PC-9 (cell line): ENCODE data around the gene GRM1. TPM values are rescaled to one million over a fixed set of nuclear protein-coding genes. Genes with fewer than 3 reads are reported as not detected.

Experiments used
- BruUV-seq: library from RNA; stranded (reverse); fragments of 400-500 nt; replicated peaks from 2 replicates; lab custom pipeline; 2021; lab: Mats Ljungman, UMichigan
- CTCF ChIA-PET: fragments of 300-600 bp; sonication (Branson Sonifier 250); formaldehyde crosslinking; loops from one replicate; lab custom pipeline; 2022; ENCODE audit warnings: antibody characterized with exemption; lab: Charles Lee
- POLR2A ChIA-PET: fragments of 300-600 bp; sonication (Branson Sonifier 250); formaldehyde crosslinking; loops from one replicate; lab custom pipeline; 2022; ENCODE audit warnings: antibody characterized with exemption; ENCODE audit not compliant: unreplicated experiment; lab: Charles Lee
- DNase-seq, 2 experiments: peaks; one replicate each; pipeline versions ENCODE4 v3.0.0 to v3.0.0-alpha.2; 2015 to 2022; ENCODE audit warnings: mixed read lengths in 1 of 2
- H2AFZ ChIP-seq: fragments of 200-600 bp; sonication (generic); 2 replicates; pipeline ENCODE4 v1.8.1; 2017; ENCODE audit warnings: antibody characterized with exemption
- H3F3A ChIP-seq: fragments of 200-600 bp; sonication (generic); 2 replicates; pipeline ENCODE4 v1.8.1; 2017; ENCODE audit warnings: antibody characterized with exemption, mild to moderate bottlenecking, low read depth; ENCODE audit not compliant: insufficient read depth
- H3K27ac ChIP-seq: fragments of 200-600 bp; sonication (generic); 2 replicates; pipeline ENCODE4 v1.6.1; 2016; ENCODE audit warnings: mixed run types
- H3K27me3 ChIP-seq: fragments of 200-600 bp; sonication (generic); 2 replicates; pipeline ENCODE4 v1.6.1; 2016; ENCODE audit warnings: low read depth, mixed run types; ENCODE audit not compliant: insufficient read depth
- H3K36me3 ChIP-seq: fragments of 200-600 bp; sonication (generic); 2 replicates; pipeline ENCODE4 v1.6.1; 2016; ENCODE audit warnings: low read depth, mixed run types
- H3K4me1 ChIP-seq: fragments of 200-600 bp; sonication (generic); replicated peaks from 2 replicates; pipeline ENCODE4 v1.6.1; 2016; ENCODE audit warnings: mixed run types; ENCODE audit not compliant: insufficient read depth
- H3K4me2 ChIP-seq: fragments of 200-600 bp; sonication (generic); 2 replicates; pipeline ENCODE4 v1.6.1; 2017; ENCODE audit warnings: mixed run types
- H3K4me3 ChIP-seq: fragments of 200-600 bp; sonication (generic); 2 replicates; pipeline ENCODE4 v1.6.1; 2016; ENCODE audit warnings: mixed run types
- H3K79me2 ChIP-seq: fragments of 200-600 bp; sonication (generic); 2 replicates; pipeline ENCODE4 v1.6.1; 2017; ENCODE audit warnings: low read depth, mixed run types
- H3K9me2 ChIP-seq: fragments of 200-600 bp; sonication (generic); 2 replicates; pipeline ENCODE4 v1.8.1; 2017; ENCODE audit warnings: mild to moderate bottlenecking; ENCODE audit not compliant: insufficient read depth
- H3K9me3 ChIP-seq: fragments of 200-600 bp; sonication (generic); 2 replicates; pipeline ENCODE4 v1.8.1; 2016; ENCODE audit warnings: low read depth; ENCODE audit not compliant: insufficient read depth
- H4K20me1 ChIP-seq: fragments of 200-600 bp; sonication (generic); 2 replicates; pipeline ENCODE4 v1.8.1; 2017; ENCODE audit not compliant: insufficient read depth
- EZH2 ChIP-seq: fragments of 200-600 bp; sonication (generic); IDR thresholded peaks from 2 replicates; pipeline ENCODE4 v1.8.0; 2017; ENCODE audit warnings: antibody characterized with exemption, low read depth
- intact Hi-C: fragments of 100-400 bp; cut with micrococcal nuclease; formaldehyde crosslinking; loops from one replicate; pipeline ENCODE4 v1.10.0; 2022; ENCODE audit not compliant: unreplicated experiment
- total RNA-seq: library from RNA; stranded (reverse); gene quantifications from 2 replicates; pipeline ENCODE4 v1.2.3, GENCODE V29; 2021
- TF ChIP-seq, protein P1 (sequence below): fragments of 200-600 bp; sonication (generic); conservative IDR thresholded peaks from 2 replicates; pipeline ENCODE4 v1.6.1; 2017; ENCODE audit warnings: mixed run types, antibody characterized with exemption, mild to moderate bottlenecking, moderate library complexity

The GRM1 gene
- total RNA-seq, 1 experiment from 2014 or later, result 0.26 TPM

DNA sequence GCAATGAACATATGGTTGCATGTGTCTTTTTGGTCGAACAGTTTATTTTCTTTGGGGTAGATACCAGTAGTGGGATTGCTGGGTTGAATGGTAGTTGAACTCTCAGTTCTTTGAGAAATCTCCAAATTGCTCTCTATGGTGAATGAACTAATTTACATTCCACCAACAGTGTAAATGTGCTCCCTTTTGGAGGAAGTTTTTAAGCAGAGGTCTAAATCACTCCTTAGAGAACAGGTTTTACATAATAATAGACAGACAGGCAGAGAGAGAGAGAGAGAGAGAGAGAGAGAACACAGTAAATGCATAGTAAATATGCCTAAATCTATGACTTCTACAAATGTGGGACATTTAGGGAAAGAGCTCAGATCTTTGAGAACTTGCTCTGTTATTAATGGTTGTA, 37.6 kb downstream of the GRM1 start:
- no peak overlapping the region for H3K4me2 ChIP-seq
- H3K27me3 ChIP-seq, result no peaks in the 10 kb centered on the region
- H2AFZ ChIP-seq, result no peak overlapping the region
- intact Hi-C loops, result no loop called here
- TF ChIP-seq, protein P1, sequence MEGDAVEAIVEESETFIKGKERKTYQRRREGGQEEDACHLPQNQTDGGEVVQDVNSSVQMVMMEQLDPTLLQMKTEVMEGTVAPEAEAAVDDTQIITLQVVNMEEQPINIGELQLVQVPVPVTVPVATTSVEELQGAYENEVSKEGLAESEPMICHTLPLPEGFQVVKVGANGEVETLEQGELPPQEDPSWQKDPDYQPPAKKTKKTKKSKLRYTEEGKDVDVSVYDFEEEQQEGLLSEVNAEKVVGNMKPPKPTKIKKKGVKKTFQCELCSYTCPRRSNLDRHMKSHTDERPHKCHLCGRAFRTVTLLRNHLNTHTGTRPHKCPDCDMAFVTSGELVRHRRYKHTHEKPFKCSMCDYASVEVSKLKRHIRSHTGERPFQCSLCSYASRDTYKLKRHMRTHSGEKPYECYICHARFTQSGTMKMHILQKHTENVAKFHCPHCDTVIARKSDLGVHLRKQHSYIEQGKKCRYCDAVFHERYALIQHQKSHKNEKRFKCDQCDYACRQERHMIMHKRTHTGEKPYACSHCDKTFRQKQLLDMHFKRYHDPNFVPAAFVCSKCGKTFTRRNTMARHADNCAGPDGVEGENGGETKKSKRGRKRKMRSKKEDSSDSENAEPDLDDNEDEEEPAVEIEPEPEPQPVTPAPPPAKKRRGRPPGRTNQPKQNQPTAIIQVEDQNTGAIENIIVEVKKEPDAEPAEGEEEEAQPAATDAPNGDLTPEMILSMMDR, result no peak
- TF ChIP-seq EZH2, result no peak
- no peaks in the 10 kb centered on the region for H4K20me1 ChIP-seq
- H3F3A ChIP-seq, result no peaks in the 10 kb centered on the region
- DNase-seq, result no peak
- BruUV-seq, result no TSS peak
- CTCF ChIA-PET, result no interaction called here
- H3K9me3 ChIP-seq, result no peaks in the 10 kb centered on the region
- no peak overlapping the region for H3K4me3 ChIP-seq
- H3K9me2 ChIP-seq, result no peaks in the 10 kb centered on the region
- H3K36me3 ChIP-seq, result no peaks in the 10 kb centered on the region
- no peak overlapping the region for H3K27ac ChIP-seq
- H3K79me2 ChIP-seq, result no peaks in the 10 kb centered on the region
- POLR2A ChIA-PET, result interaction anchor here (0.6 kb wide), 1 partner anchor 304 kb away, joined by 6 read pairs; no protein-coding TSS in a partner anchor
- no peaks in the 10 kb centered on the region for H3K4me1 ChIP-seq

DNA sequence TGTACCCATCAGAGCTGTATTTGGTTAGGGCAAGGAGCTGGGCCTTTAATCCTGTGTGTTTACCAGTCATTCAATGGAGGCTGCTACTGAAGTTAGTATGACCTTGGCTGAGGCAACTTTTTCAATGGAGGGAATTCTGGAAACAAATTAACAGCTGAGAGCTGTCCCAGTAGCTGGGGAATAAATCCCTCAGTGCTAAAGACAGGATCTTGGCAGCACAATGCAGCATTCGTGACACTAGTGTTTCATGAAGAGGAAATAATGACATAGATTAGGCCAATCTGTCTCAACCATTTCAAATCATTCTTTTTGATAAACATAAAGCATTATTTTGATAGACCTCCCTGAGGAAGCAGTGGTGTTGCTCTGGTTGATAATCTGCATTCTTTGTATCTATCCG, 42.9 kb downstream of the GRM1 start:
- Histone ChIP-seq H3K79me2 (no peaks in the 10 kb centered on the region), H3K27ac (no peak overlapping the region), H3K27me3 (no peaks in the 10 kb centered on the region), H3K4me3 (no peak overlapping the region), H3F3A (no peaks in the 10 kb centered on the region), H3K4me2 (no peak overlapping the region), H3K36me3 (no peaks in the 10 kb centered on the region), H3K9me3 (no peaks in the 10 kb centered on the region), H2AFZ (no peak overlapping the region), H3K9me2 (no peaks in the 10 kb centered on the region), H3K4me1 (no peaks in the 10 kb centered on the region), H4K20me1 (no peaks in the 10 kb centered on the region)
- intact Hi-C loops, result no loop called here
- ChIA-PET CTCF (no interaction called here), POLR2A (no interaction called here)
- no peak for TF ChIP-seq EZH2
- TF ChIP-seq, protein P1, result no peak
- BruUV-seq, result no TSS peak
- DNase-seq, result no peak

DNA sequence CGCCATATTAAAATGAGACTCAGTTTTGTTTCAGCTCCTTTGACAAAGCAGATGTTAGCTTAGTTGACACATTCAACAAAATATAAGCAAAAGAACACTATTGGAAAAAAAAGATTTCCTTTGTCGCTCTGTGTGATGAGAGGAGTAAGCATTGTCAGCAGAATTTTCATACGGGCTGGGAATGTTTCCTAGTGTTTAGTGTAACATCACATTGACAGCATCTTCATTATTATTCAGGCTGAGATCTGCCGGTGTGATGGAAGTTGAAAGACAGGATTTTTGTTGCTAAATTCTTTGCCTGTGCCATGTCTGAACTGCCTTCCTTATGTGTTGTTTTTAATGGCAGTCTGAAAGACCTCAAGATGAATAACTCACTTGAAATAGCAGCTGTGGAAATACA, 49.1 kb downstream of the GRM1 start:
- no peaks in the 10 kb centered on the region for H4K20me1 ChIP-seq
- H3K9me2 ChIP-seq, result no peaks in the 10 kb centered on the region
- H3K27me3 ChIP-seq, result no peaks in the 10 kb centered on the region
- ChIA-PET CTCF (no interaction called here), POLR2A (no interaction called here)
- no peaks in the 10 kb centered on the region for H3K4me1 ChIP-seq
- H3K27ac ChIP-seq, result no peak overlapping the region
- 0 out of 2 replicates have a peak, but pooled peaks cover 2% of the 10 kb centered on the region for H3K9me3 ChIP-seq
- H3K36me3 ChIP-seq, result no peaks in the 10 kb centered on the region
- no peak overlapping the region for H3K4me3 ChIP-seq
- no peak overlapping the region for H2AFZ ChIP-seq
- no TSS peak for BruUV-seq
- intact Hi-C loops, result no loop called here
- no peaks in the 10 kb centered on the region for H3F3A ChIP-seq
- H3K4me2 ChIP-seq, result no peak overlapping the region
- H3K79me2 ChIP-seq, result no peaks in the 10 kb centered on the region
- TF ChIP-seq EZH2, result no peak
- TF ChIP-seq, protein P1, result no peak
- no peak for DNase-seq
